Measurements from ENCODE around the gene CRELD1.
"Not testable (repeated sequence)": the region's sequence is repeated elsewhere in the genome, so short reads cannot be mapped to it uniquely, and the experiment has no call there.

The CRELD1 gene

DNA sequence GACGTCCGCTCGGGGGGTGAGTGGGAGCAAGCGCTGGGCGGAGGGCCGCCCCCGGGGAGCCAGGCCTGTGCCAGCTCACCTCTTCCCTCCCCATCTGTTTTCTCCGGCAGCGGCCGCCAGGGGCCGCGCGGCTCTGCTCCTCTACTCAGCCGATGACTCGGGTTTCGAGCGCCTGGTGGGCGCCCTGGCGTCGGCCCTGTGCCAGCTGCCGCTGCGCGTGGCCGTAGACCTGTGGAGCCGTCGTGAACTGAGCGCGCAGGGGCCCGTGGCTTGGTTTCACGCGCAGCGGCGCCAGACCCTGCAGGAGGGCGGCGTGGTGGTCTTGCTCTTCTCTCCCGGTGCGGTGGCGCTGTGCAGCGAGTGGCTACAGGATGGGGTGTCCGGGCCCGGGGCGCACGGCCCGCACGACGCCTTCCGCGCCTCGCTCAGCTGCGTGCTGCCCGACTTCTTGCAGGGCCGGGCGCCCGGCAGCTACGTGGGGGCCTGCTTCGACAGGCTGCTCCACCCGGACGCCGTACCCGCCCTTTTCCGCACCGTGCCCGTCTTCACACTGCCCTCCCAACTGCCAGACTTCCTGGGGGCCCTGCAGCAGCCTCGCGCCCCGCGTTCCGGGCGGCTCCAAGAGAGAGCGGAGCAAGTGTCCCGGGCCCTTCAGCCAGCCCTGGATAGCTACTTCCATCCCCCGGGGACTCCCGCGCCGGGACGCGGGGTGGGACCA is 632 bp upstream of the CRELD1 start:
- DNase-seq (ENCODE audit: extremely low spot score, insufficient read length, low read depth): peak; percentile 74
- FAIRE-seq: peak; percentile 85

DNA sequence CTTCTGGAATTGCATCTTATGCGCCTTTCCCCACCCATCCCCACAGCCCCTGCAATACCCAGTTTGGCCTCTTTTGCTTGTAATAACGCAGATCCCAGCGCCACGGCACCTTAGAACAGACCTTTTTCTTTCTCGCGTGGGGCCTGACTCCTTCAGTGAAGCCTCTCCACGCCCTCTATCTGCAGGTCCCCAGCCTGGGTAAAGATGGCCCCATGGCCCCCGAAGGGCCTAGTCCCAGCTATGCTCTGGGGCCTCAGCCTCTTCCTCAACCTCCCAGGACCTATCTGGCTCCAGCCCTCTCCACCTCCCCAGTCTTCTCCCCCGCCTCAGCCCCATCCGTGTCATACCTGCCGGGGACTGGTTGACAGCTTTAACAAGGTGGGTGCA is 594 bp downstream of the CRELD1 start:
- FAIRE-seq (peak; percentile 15), DNase-seq (ENCODE audit: extremely low spot score, insufficient read length, low read depth) (no peak)

DNA sequence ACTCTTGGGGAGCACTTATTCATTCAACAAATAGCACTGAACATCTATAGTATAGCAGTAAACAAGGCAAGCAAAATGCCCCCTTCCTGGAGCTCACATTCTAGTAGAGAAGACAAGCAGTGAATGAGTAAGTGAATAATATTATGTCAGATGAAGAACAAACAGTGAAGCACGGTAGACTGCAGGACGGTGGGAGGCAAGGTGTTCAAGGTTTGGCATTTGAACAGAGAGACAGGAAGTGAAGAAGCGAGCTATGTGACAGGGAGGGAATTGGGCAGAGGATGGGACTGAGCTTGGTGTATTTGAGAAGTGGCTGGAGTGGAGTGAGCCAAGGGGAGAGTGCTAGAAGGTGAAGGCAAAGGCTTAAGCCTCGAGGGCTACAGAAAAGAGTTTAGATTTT is 1.4 kb downstream of the CRELD1 start:
- no peak for DNase-seq (ENCODE audit: extremely low spot score, insufficient read length, low read depth)
- no peak for FAIRE-seq

DNA sequence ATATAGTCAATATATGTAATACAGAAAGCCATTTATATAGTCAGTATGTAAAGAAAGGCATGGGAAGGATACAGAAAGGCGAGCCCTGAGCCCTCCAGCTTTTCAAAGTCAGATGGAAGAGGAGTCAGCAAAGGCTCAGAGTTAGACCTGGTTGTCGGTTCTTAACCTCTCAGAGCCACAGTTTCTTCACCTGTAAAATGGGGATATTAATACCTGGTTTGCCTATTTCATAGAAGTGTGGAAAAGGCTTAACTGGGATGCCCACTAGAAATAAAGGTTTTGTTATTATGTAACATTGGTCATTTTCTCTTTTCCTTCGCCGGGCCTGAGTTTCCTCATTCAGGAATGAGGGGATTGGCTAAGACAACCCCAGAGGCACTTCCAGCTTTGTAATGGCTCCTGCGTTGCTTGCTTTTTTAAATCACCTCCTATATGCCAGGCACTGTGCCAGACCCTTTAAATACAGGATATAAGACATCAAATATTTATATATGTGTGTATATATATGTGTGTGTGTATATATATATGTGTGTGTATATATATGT is 2.4 kb downstream of the CRELD1 start:
- FAIRE-seq (no peak), DNase-seq (ENCODE audit: extremely low spot score, insufficient read length, low read depth) (no peak)

DNA sequence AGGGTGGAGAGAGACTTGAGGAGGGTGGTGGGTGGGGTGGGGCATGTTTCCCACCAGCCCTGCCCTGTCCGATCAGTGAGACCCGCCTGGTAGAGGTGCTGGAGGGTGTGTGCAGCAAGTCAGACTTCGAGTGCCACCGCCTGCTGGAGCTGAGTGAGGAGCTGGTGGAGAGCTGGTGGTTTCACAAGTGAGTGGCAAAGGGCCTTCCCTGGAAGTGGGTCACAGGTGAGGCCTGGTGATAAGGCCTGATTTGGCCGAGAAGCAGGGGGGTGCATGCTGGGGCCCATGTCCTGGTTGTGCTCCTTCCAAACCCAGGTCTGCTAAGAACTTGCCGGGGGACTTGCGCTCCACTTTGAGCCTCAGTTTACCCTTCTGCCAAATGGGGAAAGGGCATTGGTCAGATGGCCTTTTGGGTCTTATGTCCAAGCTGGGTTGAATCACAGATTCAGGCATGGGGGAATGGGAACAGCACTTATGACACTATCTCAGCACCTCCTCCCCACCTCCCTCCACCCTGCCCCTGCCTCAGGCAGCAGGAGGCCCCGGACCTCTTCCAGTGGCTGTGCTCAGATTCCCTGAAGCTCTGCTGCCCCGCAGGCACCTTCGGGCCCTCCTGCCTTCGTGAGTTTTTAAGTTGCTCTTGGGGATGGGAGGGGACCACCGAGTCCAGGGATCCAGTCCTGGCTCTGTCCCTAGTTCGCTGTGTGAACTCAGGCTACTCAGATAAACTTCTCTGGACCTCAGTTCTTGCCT is 4.0 kb downstream of the CRELD1 start:
- DNase-seq (ENCODE audit: extremely low spot score, insufficient read length, low read depth) (no peak), FAIRE-seq (no peak)

DNA sequence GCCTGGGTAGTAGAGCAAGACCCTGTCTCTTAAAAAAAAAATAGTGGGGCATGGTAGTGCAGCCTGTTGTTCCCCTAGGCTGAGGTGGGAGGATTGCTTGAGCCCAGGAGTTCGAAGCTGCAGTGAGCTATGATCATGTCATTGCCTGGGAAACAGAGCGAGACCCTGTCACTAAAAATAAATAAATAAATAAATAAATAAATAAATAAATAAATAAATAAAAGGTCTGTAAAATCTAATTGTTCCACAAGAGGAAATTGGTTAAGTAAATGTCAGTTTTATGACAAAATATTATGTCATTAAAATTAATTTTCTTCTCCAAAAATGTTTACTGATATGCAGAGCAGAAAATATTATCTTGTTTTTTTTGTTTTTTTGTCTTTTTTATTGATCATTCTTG is 5.3 kb downstream of the CRELD1 start:
- DNase-seq (ENCODE audit: extremely low spot score, insufficient read length, low read depth): no peak
- FAIRE-seq: no peak

DNA sequence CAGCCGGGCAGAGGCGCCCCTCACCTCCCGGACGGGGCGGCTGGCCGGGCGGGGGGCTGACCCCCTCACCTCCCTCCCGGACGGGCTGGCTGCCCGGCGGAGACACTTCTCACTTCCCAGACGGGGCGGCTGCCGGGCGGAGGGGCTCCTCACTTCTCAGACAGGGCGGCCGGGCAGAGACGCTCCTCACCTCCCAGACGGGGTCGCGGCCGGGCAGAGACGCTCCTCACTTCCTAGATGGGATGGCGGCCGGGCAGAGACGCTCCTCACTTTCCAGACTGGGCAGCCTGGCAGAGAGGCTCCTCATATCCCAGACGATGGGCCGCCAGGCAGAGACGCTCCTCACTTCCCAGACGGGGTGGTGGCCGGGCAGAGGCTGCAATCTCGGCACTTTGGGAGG is 6.3 kb downstream of the CRELD1 start:
- FAIRE-seq; DNase-seq (ENCODE audit: extremely low spot score, insufficient read length, low read depth): not testable (repeated sequence)

DNA sequence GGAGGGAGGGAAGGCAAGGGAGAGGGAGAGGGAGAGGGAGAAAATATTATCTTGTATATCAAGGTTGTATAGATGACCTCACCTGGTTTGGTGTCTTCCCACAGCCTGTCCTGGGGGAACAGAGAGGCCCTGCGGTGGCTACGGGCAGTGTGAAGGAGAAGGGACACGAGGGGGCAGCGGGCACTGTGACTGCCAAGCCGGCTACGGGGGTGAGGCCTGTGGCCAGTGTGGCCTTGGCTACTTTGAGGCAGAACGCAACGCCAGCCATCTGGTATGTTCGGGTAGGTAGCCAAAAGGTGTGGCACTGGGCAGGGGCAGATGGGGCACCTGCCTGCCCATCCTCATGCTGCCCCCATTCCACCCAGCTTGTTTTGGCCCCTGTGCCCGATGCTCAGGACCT is 7.1 kb downstream of the CRELD1 start:
- FAIRE-seq: no peak

DNA sequence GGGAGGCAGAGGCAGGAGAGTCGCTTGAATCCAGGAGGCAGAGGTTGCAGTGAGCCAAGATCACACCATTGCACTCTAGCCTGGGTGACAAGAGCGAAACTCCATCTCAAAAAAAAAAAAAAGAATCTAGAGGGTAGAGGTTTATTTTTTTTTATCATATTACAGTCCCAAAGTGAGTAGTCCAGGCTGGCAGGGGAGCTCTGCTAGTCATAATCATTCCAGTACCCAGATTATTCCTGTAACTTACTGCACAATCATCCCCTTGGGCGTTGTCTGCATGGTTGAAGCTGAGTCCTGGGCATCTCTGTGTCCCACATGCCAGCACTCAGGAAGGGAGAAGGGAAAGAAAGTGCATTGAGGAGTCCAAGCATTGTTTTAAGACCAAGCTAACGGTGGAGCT is 8.5 kb downstream of the CRELD1 start:
- FAIRE-seq (no peak), DNase-seq (ENCODE audit: extremely low spot score, insufficient read length, low read depth) (no peak)

More for the DNA sequence above, 7.1 kb downstream of the CRELD1 start:
- DNase-seq (ENCODE audit: extremely low spot score, insufficient read length, low read depth): no peak

DNA sequence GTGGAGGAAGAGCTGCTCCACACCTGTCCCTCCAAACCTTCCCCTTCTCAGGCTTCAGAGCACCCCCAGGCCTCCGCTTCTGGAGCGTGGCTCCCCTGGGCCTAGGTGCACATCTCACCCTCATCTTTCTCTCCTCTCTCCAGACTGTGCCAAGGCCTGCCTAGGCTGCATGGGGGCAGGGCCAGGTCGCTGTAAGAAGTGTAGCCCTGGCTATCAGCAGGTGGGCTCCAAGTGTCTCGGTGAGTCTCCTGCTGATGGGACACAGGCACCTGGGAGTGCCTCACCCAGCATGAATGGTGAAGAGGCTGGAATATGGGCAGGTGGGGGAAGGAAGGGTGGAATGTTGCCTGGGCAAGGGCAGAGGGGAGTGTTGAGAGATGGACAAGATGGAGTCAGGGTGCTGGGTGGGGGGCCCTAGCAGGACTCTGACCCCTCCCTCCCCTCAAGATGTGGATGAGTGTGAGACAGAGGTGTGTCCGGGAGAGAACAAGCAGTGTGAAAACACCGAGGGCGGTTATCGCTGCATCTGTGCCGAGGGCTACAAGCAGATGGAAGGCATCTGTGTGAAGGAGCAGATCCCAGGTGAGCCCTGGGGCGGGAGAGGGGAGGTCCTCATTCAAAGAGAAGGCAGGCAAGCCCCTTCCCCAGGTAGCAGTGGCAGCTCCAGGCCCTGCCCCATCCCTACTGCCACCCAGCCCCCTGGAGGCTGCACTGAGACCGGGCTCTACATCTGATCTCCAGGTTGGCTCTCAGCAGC is 9.5 kb downstream of the CRELD1 start:
- DNase-seq (ENCODE audit: extremely low spot score, insufficient read length, low read depth) (no peak), FAIRE-seq (no peak)

DNA sequence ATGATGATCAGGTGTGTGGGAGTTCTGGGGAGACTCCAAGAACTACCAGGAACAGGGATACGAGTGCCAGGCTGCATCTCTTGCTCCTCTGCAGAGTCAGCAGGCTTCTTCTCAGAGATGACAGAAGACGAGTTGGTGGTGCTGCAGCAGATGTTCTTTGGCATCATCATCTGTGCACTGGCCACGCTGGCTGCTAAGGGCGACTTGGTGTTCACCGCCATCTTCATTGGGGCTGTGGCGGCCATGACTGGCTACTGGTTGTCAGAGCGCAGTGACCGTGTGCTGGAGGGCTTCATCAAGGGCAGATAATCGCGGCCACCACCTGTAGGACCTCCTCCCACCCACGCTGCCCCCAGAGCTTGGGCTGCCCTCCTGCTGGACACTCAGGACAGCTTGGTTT is 10.6 kb downstream of the CRELD1 start:
- no peak for FAIRE-seq
- DNase-seq (ENCODE audit: extremely low spot score, insufficient read length, low read depth): no peak

DNA sequence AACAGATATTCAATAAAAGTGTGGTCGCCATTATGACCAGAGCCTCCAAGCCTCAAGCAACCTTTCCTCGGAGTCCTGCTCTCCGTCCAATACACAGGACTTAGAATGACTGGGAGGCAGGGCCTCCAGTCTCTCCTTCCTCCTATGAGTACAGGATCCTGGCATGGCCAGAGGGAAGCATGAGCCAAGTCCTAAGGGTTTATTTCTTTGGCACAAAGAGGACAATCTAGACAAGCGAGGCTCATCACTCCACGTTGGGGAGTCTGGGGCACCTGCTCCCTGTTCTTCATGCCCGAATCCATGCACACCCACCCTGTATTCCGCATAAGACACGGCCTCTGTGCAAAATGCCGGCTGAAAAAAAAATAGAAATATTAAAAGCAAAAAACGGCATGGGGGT is 11.7 kb downstream of the CRELD1 start:
- DNase-seq (ENCODE audit: extremely low spot score, insufficient read length, low read depth): no peak

DNA sequence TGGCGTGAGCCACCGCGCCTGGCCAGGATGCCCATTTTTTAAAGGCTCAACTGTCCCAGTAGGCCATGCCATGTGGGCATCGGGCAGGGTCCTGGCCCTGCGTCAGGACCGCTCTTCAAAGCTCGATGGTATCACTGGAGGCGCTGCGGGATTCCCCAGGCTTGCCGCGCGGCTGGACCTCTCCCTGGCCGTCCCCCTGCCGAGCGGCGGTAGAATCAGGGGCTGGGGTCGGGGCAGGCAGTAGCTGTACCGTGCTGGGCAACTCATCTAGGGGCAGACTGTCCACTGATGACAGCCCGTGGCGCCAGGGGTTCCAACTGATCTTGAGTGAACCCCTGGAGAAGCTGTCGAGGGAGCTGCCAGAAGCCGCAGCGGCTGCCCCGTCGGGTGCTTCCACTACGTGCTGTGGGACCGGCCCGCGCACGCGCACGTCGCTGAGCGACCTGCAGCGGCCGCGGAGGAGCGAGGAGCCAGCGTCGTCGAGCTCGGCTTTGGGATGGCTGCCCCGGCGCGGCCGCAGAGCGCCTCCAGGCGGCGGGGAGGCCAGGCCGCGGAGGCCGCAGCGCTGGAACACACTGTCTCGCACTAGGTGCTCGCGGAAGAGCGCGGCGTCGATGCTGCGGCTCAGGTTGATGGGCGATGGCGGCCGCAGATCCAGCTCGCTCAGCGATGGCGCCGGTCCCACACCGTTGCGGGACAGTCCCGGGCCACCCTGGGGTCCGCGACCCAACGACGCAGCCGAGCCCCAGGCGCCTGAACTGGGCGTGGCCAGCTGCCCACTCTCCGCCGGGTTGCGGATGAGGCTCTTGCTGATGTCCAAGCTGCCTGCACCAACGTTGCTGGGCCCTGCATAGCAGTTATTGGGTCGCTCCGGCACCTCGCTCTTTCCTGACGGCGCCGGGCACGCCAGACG is 12.7 kb downstream of the CRELD1 start:
- DNase-seq (ENCODE audit: extremely low spot score, insufficient read length, low read depth) (no peak), FAIRE-seq (no peak)

More for the DNA sequence above, 11.7 kb downstream of the CRELD1 start:
- no peak for FAIRE-seq

DNA sequence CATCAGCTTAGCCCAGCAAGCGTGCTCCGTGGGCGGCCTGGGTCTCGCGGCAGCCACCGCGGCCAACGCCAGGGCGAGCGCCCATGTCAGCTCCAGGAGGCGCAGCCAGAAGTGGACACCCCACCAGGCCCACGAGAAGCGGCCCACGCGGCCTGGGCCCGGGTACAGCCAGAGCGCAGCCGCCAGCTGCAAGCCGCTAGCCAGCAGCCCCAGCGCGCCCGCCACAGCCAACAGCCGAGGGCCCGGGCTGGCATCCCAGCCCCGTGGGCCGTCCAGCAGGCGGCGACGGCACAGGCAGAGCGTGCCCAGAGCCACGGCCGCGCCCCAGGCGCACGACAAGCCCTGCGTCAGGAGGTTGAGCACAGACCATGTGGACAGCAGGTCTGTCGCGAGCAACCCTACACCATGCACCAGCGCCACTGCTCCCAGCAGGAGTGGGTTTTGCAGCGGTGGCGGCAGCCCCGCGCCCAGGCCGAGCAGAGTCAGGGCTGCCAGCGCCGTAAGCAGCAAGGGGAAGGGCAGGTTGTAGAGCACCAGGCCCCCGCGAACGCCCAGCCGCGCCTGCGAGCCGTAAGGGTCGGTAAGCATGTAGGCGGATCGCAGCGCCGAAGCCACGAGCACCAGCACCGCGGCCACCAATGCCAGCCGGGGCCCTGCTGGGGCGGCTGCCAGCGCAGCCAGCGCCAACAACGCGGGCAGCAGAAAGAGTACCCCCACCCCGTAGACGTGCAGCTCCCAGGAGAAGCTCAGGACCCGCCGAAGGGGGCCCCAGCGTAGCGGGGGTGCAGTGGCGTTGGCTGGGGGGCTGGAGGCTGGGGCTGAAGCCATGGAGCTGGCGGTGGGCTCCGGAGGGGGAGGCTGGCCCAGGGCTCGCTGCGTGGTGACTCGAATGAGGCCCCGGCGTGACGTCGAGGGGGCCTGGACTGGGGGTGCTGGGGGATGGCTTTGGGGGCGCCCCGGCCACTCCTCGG is 13.7 kb downstream of the CRELD1 start:
- no peak for DNase-seq (ENCODE audit: extremely low spot score, insufficient read length, low read depth)

DNA sequence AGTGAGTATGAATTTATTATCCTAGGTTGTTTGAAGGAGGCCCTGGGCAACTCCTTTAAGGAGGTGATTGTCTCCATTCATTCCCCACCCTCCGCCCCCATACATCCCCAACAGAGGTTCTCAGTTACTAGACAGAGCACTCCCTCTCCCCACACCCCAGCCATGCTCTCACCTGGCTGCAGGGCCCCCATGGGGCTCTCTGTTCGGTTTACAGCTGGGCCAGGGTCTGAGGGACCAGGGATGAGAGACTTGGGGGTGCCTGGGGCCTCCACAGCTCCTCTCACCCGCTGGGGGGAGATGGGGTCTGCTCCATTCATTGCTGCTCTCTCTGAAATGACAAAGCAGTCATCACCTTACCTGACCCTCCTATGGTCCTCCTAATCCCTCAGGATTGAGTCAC is 15.0 kb downstream of the CRELD1 start:
- FAIRE-seq (no peak), DNase-seq (ENCODE audit: extremely low spot score, insufficient read length, low read depth) (no peak)

More for the DNA sequence above, 13.7 kb downstream of the CRELD1 start:
- no peak for FAIRE-seq

DNA sequence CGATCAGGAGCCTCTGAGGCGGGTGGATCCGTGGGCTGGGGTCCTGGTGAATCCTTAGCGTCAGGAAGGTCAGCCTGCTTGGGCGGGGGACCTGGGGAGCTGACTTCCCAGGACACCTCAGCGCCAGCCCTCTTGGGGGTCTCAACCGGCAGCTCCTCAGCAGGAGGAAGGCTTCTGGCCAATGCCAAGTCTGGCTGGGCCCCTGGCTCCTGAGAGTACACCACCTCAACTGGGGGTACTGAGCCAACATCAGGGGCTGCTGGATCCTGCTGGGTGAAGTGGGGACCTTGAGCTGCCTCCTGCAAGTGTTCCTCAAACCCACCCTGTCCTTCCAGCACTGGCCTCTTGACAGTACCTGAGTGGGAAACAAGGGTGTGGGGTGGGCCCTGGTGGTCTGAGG is 15.5 kb downstream of the CRELD1 start:
- DNase-seq (ENCODE audit: extremely low spot score, insufficient read length, low read depth): no peak
- FAIRE-seq: no peak

DNA sequence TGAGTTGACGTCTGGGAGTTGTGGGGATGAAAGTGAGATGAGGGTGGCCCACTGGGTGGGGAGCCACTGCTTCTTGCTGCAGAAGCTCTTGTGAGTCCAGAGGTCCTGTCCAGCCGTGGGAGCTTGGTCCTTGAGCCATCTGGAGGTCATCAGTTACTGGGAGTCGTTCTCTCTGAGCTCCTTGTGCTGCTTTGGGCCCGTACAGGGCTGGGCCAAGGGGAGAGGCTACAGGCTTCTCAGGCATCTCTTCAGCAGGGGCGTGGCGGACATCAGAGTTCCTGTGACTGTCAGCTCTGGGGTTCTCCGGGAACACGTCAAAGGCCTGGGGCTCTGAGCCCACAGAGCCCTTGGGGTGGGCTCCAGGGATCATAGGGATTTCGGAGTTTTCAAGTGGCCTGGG is 16.0 kb downstream of the CRELD1 start:
- FAIRE-seq (no peak), DNase-seq (ENCODE audit: extremely low spot score, insufficient read length, low read depth) (no peak)

DNA sequence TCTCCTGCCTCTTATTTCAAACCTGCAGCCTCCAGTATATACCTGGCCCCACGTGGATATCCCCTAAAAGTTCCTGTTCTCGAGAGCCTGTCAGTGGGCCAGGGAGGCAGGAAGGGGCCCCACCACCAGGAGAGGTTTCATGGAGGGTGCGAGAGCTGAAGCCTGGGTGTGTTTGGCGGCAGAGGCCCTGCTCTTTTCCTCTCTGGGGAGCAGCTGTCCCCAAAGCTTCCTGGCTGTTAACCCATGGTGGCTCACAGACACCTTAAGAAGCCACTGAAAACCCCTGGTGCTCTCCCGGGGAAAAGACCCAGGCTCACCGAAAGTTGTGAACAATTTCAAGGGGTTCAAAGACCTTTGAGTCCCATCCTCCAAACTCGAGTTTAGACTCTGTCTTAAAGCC is 17.5 kb downstream of the CRELD1 start:
- FAIRE-seq (peak; percentile 59), DNase-seq (ENCODE audit: extremely low spot score, insufficient read length, low read depth) (no peak)

DNA sequence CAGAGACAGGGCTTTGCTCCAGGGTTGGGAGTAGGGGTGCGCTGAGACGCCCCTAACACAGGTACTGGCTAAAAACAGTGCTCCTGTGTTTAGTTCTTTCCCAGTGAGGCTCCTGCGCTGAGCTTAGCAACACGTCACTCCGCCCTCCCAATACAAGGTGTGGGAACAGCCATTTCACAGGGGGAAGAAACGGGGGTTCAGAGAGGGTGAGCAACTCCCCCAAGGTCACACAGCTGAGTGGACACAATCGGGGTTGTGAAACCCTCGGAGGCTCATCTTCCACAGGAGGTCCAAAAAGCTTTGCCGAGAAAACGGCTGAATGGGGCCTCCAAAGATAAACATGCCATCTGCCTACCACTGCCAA is 17.9 kb downstream of the CRELD1 start:
- FAIRE-seq: no peak
- no peak for DNase-seq (ENCODE audit: extremely low spot score, insufficient read length, low read depth)
